ENCODE data around the gene BPIFA1. TPM values are rescaled to one million over a fixed set of nuclear protein-coding genes. Genes with fewer than 3 reads are reported as not detected.

Gene BPIFA1
- total RNA-seq, 1 donor: not detected

DNA sequence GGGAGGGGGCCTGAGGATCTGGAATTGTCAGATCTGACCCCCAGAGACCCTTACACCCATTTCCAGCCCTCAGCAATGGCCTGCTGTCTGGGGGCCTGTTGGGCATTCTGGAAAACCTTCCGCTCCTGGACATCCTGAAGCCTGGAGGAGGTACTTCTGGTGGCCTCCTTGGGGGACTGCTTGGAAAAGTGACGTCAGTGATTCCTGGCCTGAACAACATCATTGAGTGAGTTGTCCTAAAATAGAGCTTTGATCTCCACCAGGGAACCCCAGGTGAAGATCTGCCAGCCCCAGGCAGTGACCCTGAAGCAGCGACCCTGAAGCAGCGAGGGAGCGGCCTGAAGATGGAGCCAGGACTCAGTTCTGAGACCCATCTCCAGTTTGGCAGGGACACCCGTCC is 2.2 kb downstream of the BPIFA1 start:
- no peak for DNase-seq (ENCODE audit: low read depth)
- no peak for TF ChIP-seq CTCF (IDR thresholded peaks at IDR 0.05; ENCODE audit: insufficient read depth, low read depth, low read length)
- H3K4me3 ChIP-seq (ENCODE audit: low read depth, low read length): no peak overlapping the region

DNA sequence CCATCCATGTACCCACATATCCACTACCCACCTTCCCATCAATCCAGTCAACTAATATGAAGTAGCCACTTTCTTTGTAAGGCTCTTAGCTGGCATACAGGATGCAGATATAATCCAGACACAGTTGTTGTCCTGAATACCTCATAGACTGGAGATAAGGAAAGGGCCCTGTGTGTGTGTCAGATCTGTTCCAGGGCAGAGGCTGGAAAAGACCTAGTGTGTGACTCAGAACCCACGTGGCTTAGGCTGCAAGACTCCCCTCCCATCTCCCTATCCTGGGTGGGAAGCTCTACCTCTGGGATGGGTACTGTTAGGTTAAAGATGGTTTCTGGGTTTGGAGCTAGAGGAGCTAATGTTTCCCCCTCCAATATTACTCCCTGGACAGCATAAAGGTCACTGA is 3.6 kb downstream of the BPIFA1 start:
- H3K4me3 ChIP-seq (ENCODE audit: low read depth, low read length): no peak overlapping the region
- TF ChIP-seq CTCF (IDR thresholded peaks at IDR 0.05; ENCODE audit: insufficient read depth, low read depth, low read length): no peak
- DNase-seq (ENCODE audit: low read depth): no peak

- DNase-seq (ENCODE audit: low read depth): no peak
- TF ChIP-seq CTCF (IDR thresholded peaks at IDR 0.05; ENCODE audit: insufficient read depth, low read depth, low read length): no peak
- H3K4me3 ChIP-seq (ENCODE audit: low read depth, low read length): no peak overlapping the region
Measured at GRCh38 chr20:33239979-33240736, 4.4 kb downstream of the BPIFA1 start.

DNA sequence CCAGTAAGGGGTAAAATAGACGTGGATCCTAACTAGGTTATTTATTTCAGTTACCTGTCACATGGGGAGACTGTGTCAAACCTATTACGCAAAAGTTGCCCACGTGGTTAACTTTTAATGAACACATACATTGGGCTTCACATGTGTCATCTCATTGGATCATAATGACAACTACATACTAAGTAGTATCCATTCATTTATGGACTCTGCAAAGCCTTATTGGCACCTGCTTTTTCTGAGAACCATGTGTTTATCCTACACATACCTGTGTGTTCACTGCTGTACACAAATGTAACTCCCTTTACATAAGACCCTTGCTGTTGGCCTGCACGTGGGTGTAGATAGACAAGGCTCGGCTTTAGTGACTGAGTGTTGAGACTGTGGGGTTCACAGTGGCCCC is 5.1 kb downstream of the BPIFA1 start:
- no peak for TF ChIP-seq CTCF (IDR thresholded peaks at IDR 0.05; ENCODE audit: insufficient read depth, low read depth, low read length)
- H3K4me3 ChIP-seq (ENCODE audit: low read depth, low read length): no peak overlapping the region
- no peak for DNase-seq (ENCODE audit: low read depth)

- no peak for TF ChIP-seq CTCF (IDR thresholded peaks at IDR 0.05; ENCODE audit: insufficient read depth, low read depth, low read length)
- DNase-seq (ENCODE audit: low read depth): no peak
- no peak overlapping the region for H3K4me3 ChIP-seq (ENCODE audit: low read depth, low read length)
Measured at GRCh38 chr20:33242319-33243100, 6.7 kb downstream of the BPIFA1 start.

GRCh38 chr20:33246077-33246476 is 10.3 kb downstream of the BPIFA1 start:
- H3K4me3 ChIP-seq (ENCODE audit: low read depth, low read length): no peak overlapping the region
- TF ChIP-seq CTCF (IDR thresholded peaks at IDR 0.05; ENCODE audit: insufficient read depth, low read depth, low read length): no peak
- DNase-seq (ENCODE audit: low read depth): no peak
